ENCODE results near the gene PRKG2. TPM values are rescaled to one million over a fixed set of nuclear protein-coding genes. Genes with fewer than 3 reads are reported as not detected.

PRKG2 gene
- total RNA-seq, 4 donors from 2014 or later: 0.44 to 4.1 (median 1.1) TPM

GRCh38 chr4:81256059-81256970 lies 41.3 kb upstream of the PRKG2 start:
- TF ChIP-seq CTCF (IDR thresholded peaks at IDR 0.05; ENCODE audit: low read depth): no peak

- no peak for TF ChIP-seq CTCF (IDR thresholded peaks at IDR 0.05; ENCODE audit: low read depth)
These were observed 40.5 kb upstream of the PRKG2 start for GRCh38 chr4:81255524-81255923.

GRCh38 chr4:81250430-81250829 lies 35.4 kb upstream of the PRKG2 start:
- no peak for TF ChIP-seq CTCF (IDR thresholded peaks at IDR 0.05; ENCODE audit: low read depth)

- no peak for TF ChIP-seq CTCF (IDR thresholded peaks at IDR 0.05; ENCODE audit: low read depth)
These were observed 30.4 kb upstream of the PRKG2 start for GRCh38 chr4:81245218-81246009.

- TF ChIP-seq CTCF (IDR thresholded peaks at IDR 0.05; ENCODE audit: low read depth): no peak
These were observed 22.8 kb upstream of the PRKG2 start for GRCh38 chr4:81237791-81238190.

GRCh38 chr4:81235982-81236749 lies 21.1 kb upstream of the PRKG2 start:
- TF ChIP-seq CTCF (IDR thresholded peaks at IDR 0.05; ENCODE audit: low read depth): no peak
